Measurements from ENCODE around the gene IL22RA1. TPM values are rescaled to one million over a fixed set of nuclear protein-coding genes. Genes with fewer than 3 reads are reported as not detected.

The IL22RA1 gene
- total RNA-seq, 6 experiments from 2014 or later = not detected

- no peak overlapping the region for H3K27ac Mint-ChIP-seq
- no peak for TF ChIP-seq CTCF (IDR thresholded peaks at IDR 0.05)
- no peak overlapping the region for H3K4me3 Mint-ChIP-seq
- peaks cover 49% of the 10 kb centered on the region for H3K27me3 Mint-ChIP-seq (ENCODE audit: insufficient read depth)
- no peak for DNase-seq
- H3K9me3 Mint-ChIP-seq = no peaks in the 10 kb centered on the region
- no peaks in the 10 kb centered on the region for H3K4me1 Mint-ChIP-seq (ENCODE audit: low read depth)
- H3K36me3 Mint-ChIP-seq (ENCODE audit: low read depth) = no peaks in the 10 kb centered on the region
Measured at GRCh38 chr1:24173638-24174575, 31.0 kb upstream of the IL22RA1 start.

DNA sequence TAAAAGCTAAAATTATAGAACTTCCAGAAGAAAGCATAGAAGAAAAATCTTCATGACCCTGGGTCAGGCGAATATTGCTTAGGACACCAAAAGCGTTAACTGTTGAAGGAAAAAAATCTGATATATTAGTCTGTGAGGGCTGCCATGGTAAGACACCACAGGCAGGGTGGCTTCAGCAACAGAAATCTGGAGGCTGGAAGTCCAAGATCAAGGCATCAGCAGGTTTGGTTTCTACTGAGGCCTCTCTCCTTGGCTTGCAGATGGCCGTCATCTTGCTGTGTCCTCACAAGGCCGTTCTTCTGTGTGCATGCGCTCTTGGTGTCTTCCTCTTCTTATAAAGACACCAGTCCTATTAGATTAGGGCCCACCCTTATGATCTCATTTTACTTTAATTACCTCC, 29.7 kb upstream of the IL22RA1 start:
- H3K9me3 Mint-ChIP-seq = no peaks in the 10 kb centered on the region
- no peak for TF ChIP-seq CTCF (IDR thresholded peaks at IDR 0.05)
- peaks cover 50% of the 10 kb centered on the region for H3K27me3 Mint-ChIP-seq (ENCODE audit: insufficient read depth)
- no peaks in the 10 kb centered on the region for H3K36me3 Mint-ChIP-seq (ENCODE audit: low read depth)
- no peaks in the 10 kb centered on the region for H3K4me1 Mint-ChIP-seq (ENCODE audit: low read depth)
- H3K4me3 Mint-ChIP-seq = no peak overlapping the region
- H3K27ac Mint-ChIP-seq = no peak overlapping the region
- DNase-seq = no peak

DNA sequence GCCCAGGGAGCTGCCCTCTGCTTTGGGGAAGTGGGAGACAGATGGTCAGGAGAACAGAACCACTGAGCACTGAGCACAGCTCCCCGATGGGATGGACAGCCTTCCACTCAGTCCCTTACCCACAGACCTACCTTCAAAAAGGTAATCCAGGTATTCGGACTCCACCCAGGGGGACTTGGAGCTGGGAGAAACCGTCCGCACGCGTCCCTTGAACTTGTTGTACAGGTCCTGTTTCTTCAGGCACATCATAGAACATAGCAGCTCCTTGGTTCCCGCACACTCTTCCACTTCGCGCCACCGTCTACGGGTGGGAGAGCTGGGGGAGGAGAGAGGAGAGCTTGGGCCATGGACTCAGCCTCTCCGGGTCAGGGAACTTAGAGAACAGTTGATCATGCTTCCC, 26.3 kb upstream of the IL22RA1 start:
- H3K27me3 Mint-ChIP-seq (ENCODE audit: insufficient read depth) = peaks cover 49% of the 10 kb centered on the region
- H3K27ac Mint-ChIP-seq = no peak overlapping the region
- H3K4me1 Mint-ChIP-seq (ENCODE audit: low read depth) = no peaks in the 10 kb centered on the region
- DNase-seq = no peak
- no peak for TF ChIP-seq CTCF (IDR thresholded peaks at IDR 0.05)
- no peaks in the 10 kb centered on the region for H3K36me3 Mint-ChIP-seq (ENCODE audit: low read depth)
- H3K9me3 Mint-ChIP-seq = no peaks in the 10 kb centered on the region
- H3K4me3 Mint-ChIP-seq = no peak overlapping the region

GRCh38 chr1:24168245-24168644, 25.3 kb upstream of the IL22RA1 start:
- no peaks in the 10 kb centered on the region for H3K4me1 Mint-ChIP-seq (ENCODE audit: low read depth)
- no peak for TF ChIP-seq CTCF (IDR thresholded peaks at IDR 0.05)
- H3K36me3 Mint-ChIP-seq (ENCODE audit: low read depth) = no peaks in the 10 kb centered on the region
- no peak for DNase-seq
- no peak overlapping the region for H3K27ac Mint-ChIP-seq
- H3K27me3 Mint-ChIP-seq (ENCODE audit: insufficient read depth) = peaks cover 47% of the 10 kb centered on the region
- H3K4me3 Mint-ChIP-seq = no peak overlapping the region
- H3K9me3 Mint-ChIP-seq = no peaks in the 10 kb centered on the region

- TF ChIP-seq CTCF (IDR thresholded peaks at IDR 0.05) = no peak
- Mint-ChIP-seq H3K4me3 (no peak overlapping the region), H3K27me3 (ENCODE audit: insufficient read depth) (peaks cover 51% of the 10 kb centered on the region), H3K27ac (no peak overlapping the region), H3K9me3 (no peaks in the 10 kb centered on the region), H3K4me1 (ENCODE audit: low read depth) (no peaks in the 10 kb centered on the region), H3K36me3 (ENCODE audit: low read depth) (no peaks in the 10 kb centered on the region)
- DNase-seq = no peak
Measured at GRCh38 chr1:24167008-24167407, 24.1 kb upstream of the IL22RA1 start.

All from HFFc6 (cell line).